H9 (cell line): Measurements from ENCODE around the gene SEMA6A. TPM values are rescaled to one million over a fixed set of nuclear protein-coding genes. Genes with fewer than 3 reads are reported as not detected.

Experiments used
- DNase-seq: peaks from one replicate; pipeline ENCODE4 v3.0.0-alpha.2; 2017
- H2AFZ ChIP-seq: one replicate; pipeline ENCODE4 v1.6.1; 2013; ENCODE audit warnings: mild to moderate bottlenecking, low read length, control low read depth, moderate library complexity
- H2AK5ac ChIP-seq: 2 replicates; pipeline ENCODE4 v1.6.1; 2013; ENCODE audit warnings: low read length, control low read depth, mixed read lengths; ENCODE audit not compliant: insufficient read length
- H2BK120ac ChIP-seq: one replicate; pipeline ENCODE4 v1.6.1; 2013; ENCODE audit warnings: low read depth, mild to moderate bottlenecking, low read length, control low read depth, inconsistent platforms; ENCODE audit not compliant: poor library complexity, severe bottlenecking
- H2BK12ac ChIP-seq: 2 replicates; pipeline ENCODE4 v1.6.1; 2013; ENCODE audit warnings: low read length, control low read depth, mixed read lengths, low read depth; ENCODE audit not compliant: insufficient read length
- H2BK15ac ChIP-seq: 2 replicates; pipeline ENCODE4 v1.6.1; 2013; ENCODE audit warnings: low read depth, low read length, control low read depth
- H2BK20ac ChIP-seq: one replicate; pipeline ENCODE4 v1.6.1; 2013; ENCODE audit warnings: low read depth, mild to moderate bottlenecking, low read length, control low read depth, inconsistent platforms; ENCODE audit not compliant: poor library complexity, severe bottlenecking
- H2BK5ac ChIP-seq: 2 replicates; pipeline ENCODE4 v1.6.1; 2013; ENCODE audit warnings: low read length, control low read depth, mixed read lengths; ENCODE audit not compliant: insufficient read length
- H3K14ac ChIP-seq: 2 replicates; pipeline ENCODE4 v1.6.1; 2013; ENCODE audit warnings: low read length, control low read depth; ENCODE audit not compliant: insufficient read depth
- H3K18ac ChIP-seq: 2 replicates; pipeline ENCODE4 v1.6.1; 2013; ENCODE audit warnings: low read depth, mild to moderate bottlenecking, mixed read lengths, low read length, control low read depth; ENCODE audit not compliant: insufficient read length
- H3K23ac ChIP-seq: 2 replicates; pipeline ENCODE4 v1.6.1; 2013; ENCODE audit warnings: low read length, control low read depth, mixed read lengths, low read depth; ENCODE audit not compliant: insufficient read length
- H3K23me2 ChIP-seq: 2 replicates; pipeline ENCODE4 v1.6.1; 2013; ENCODE audit warnings: low read depth, mild to moderate bottlenecking, mixed read lengths, low read length, control low read depth; ENCODE audit not compliant: insufficient read length, poor library complexity, severe bottlenecking
- H3K27ac ChIP-seq: 2 replicates; pipeline ENCODE4 v1.5.1; 2013; ENCODE audit warnings: low read length, control low read depth, mixed read lengths, low read depth; ENCODE audit not compliant: insufficient read length
- H3K27me3 ChIP-seq: 2 replicates; pipeline ENCODE4 v1.6.1; 2013; ENCODE audit warnings: low read length, control low read depth, inconsistent platforms; ENCODE audit not compliant: insufficient read depth
- H3K4ac ChIP-seq: 2 replicates; pipeline ENCODE4 v1.6.1; 2013; ENCODE audit warnings: low read depth, mild to moderate bottlenecking, control low read depth, inconsistent platforms, low read length, moderate library complexity
- H3K4me1 ChIP-seq: 2 replicates; pipeline ENCODE4 v1.6.1; 2013; ENCODE audit warnings: low read length, control low read depth, inconsistent platforms; ENCODE audit not compliant: insufficient read depth
- H3K4me2 ChIP-seq: 2 replicates; pipeline ENCODE4 v1.6.1; 2013; ENCODE audit warnings: low read length, control low read depth, mixed read lengths; ENCODE audit not compliant: insufficient read length, insufficient read depth
- H3K56ac ChIP-seq: 2 replicates; pipeline ENCODE4 v1.6.1; 2013; ENCODE audit warnings: low read depth, mild to moderate bottlenecking, mixed read lengths, low read length, control low read depth; ENCODE audit not compliant: insufficient read length
- H3K79me1 ChIP-seq: 2 replicates; pipeline ENCODE4 v1.6.1; 2013; ENCODE audit warnings: low read depth, mild to moderate bottlenecking, moderate library complexity, low read length, control low read depth, inconsistent platforms; ENCODE audit not compliant: insufficient read depth, poor library complexity, severe bottlenecking
- H3K79me2 ChIP-seq: 2 replicates; pipeline ENCODE4 v1.6.1; 2013; ENCODE audit warnings: low read length, control low read depth, inconsistent platforms; ENCODE audit not compliant: insufficient read depth
- H3K9ac ChIP-seq: 2 replicates; pipeline ENCODE4 v1.6.1; 2013; ENCODE audit warnings: low read length, control low read depth, mixed read lengths; ENCODE audit not compliant: insufficient read length; ENCODE audit errors: extremely low read depth
- H3K9me3 ChIP-seq: one replicate; pipeline ENCODE4 v1.6.1; 2013; ENCODE audit warnings: low read depth, low read length, inconsistent platforms; ENCODE audit not compliant: control insufficient read depth
- H3T11ph ChIP-seq: one replicate; pipeline ENCODE4 v1.6.1; 2013; ENCODE audit warnings: mild to moderate bottlenecking, low read length, control low read depth, inconsistent platforms
- H4K20me1 ChIP-seq: one replicate; pipeline ENCODE4 v1.6.1; 2013; ENCODE audit not compliant: control insufficient read depth, insufficient read length, insufficient read depth
- H4K5ac ChIP-seq: 2 replicates; pipeline ENCODE4 v1.6.1; 2013; ENCODE audit warnings: low read depth, mild to moderate bottlenecking, mixed read lengths, low read length, control low read depth; ENCODE audit not compliant: insufficient read length
- H4K8ac ChIP-seq: replicated peaks from 2 replicates; pipeline ENCODE4 v1.6.1; 2013; ENCODE audit warnings: low read length, control low read depth, mixed read lengths, low read depth; ENCODE audit not compliant: insufficient read length
- H4K91ac ChIP-seq: 2 replicates; pipeline ENCODE4 v1.6.1; 2013; ENCODE audit warnings: low read depth, mild to moderate bottlenecking, moderate library complexity, mixed read lengths, low read length, control low read depth; ENCODE audit not compliant: insufficient read length
- H3K27ac Mint-ChIP-seq, 3 experiments: 2 replicates in 2 of 3; 3 replicates in 1 of 3; pipeline ENCODE4 v1.8.0; 2020 to 2021; ENCODE audit warnings: mixed read lengths in 3 of 3, mild to moderate bottlenecking in 1 of 3, moderate library complexity in 1 of 3
- H3K27me3 Mint-ChIP-seq: 2 replicates; pipeline ENCODE4 v1.8.0; 2021; ENCODE audit warnings: low read depth, mild to moderate bottlenecking, moderate library complexity, mixed read lengths
- H3K36me3 Mint-ChIP-seq, 3 experiments: 2 replicates in 2 of 3; 3 replicates in 1 of 3; pipeline ENCODE4 v1.8.0; 2020 to 2021; ENCODE audit warnings: low read depth in 3 of 3, mixed read lengths in 3 of 3; ENCODE audit not compliant: insufficient read depth in 1 of 3
- H3K4me1 Mint-ChIP-seq, 2 experiments: 2 replicates each; pipeline ENCODE4 v1.8.0; 2020; ENCODE audit warnings: mixed read lengths in 2 of 2
- H3K4me3 Mint-ChIP-seq, 2 experiments: 2 replicates in 1 of 2; 3 replicates in 1 of 2; pipeline ENCODE4 v1.8.0; 2020 to 2021; ENCODE audit warnings: mild to moderate bottlenecking in 2 of 2, mixed read lengths in 2 of 2, moderate library complexity in 1 of 2
- H3K9me3 Mint-ChIP-seq, 2 experiments: 2 replicates in 1 of 2; 3 replicates in 1 of 2; pipeline ENCODE4 v1.8.0; 2020; ENCODE audit warnings: mild to moderate bottlenecking in 2 of 2, mixed read lengths in 2 of 2, moderate library complexity in 1 of 2
- CTCF ChIP-seq: fragments of 200-600 bp; sonication (generic); conservative IDR thresholded peaks from 3 replicates; pipeline ENCODE4 v1.8.0; 2021; ENCODE audit warnings: antibody characterized with exemption, mild to moderate bottlenecking
- WGBS: extraction: QIAGEN DNeasy Blood & Tissue Kit; methylation state at CpG from one replicate; pipeline ENCODE4 v1.1.7; 2013; ENCODE audit warnings: missing lambda C conversion rate, low lambda C conversion rate, mixed read lengths; ENCODE audit not compliant: insufficient read length; ENCODE audit errors: extremely low coverage; 5-methylcytosine and 5-hydroxymethylcytosine counted together
- total RNA-seq: library from RNA; stranded (reverse); gene quantifications from 2 replicates; pipeline ENCODE4 v1.2.1, GENCODE V29; 2021

Gene SEMA6A
- total RNA-seq, 1 experiment from 2014 or later = 354 TPM

GRCh38 chr5:116507051-116507537 is 67.5 kb downstream of the SEMA6A start:
- Histone ChIP-seq H2BK12ac (no peak overlapping the region), H3K4me2 (no peak overlapping the region), H3T11ph (no peak overlapping the region), H4K8ac (no peak overlapping the region), H3K4ac (no peak overlapping the region), H3K4me1 (peaks cover 21% of the 10 kb centered on the region), H3K9ac (no peak overlapping the region), H3K9me3 (no peaks in the 10 kb centered on the region), H2AK5ac (no peak overlapping the region), H3K27me3 (no peaks in the 10 kb centered on the region), H4K91ac (no peak overlapping the region), H4K5ac (no peak overlapping the region), H2BK20ac (no peak overlapping the region), H2BK5ac (no peak overlapping the region), H2AFZ (no peak overlapping the region), H3K23me2 (no peaks in the 10 kb centered on the region), H4K20me1 (peaks cover 2% of the 10 kb centered on the region), H3K23ac (no peak overlapping the region), H3K79me2 (peaks cover 89% of the 10 kb centered on the region), H3K79me1 (peaks cover 8% of the 10 kb centered on the region), H2BK120ac (no peak overlapping the region), H3K56ac (no peak overlapping the region), H2BK15ac (no peak overlapping the region), H3K27ac (no peak overlapping the region), H3K14ac (no peak overlapping the region), H3K18ac (no peak overlapping the region)
- Mint-ChIP-seq H3K27me3 (no peaks in the 10 kb centered on the region), H3K4me1 (peaks cover 56 to 69% of the 10 kb centered on the region in 2 experiments), H3K27ac (no peak overlapping the region), H3K36me3 (peaks cover 26 to 36% (median 36%) of the 10 kb centered on the region in 3 experiments; a peak in 6 of 7 replicates), H3K9me3 (no peaks in the 10 kb centered on the region), H3K4me3 (no peak overlapping the region)
- no peak for DNase-seq
- WGBS = no CpG with 5 or more reads among the region's 3 CpGs
- TF ChIP-seq CTCF = no peak
